ENCODE results near the gene APMAP.
"Not testable (repeated sequence)": the region's sequence is repeated elsewhere in the genome, so short reads cannot be mapped to it uniquely, and the experiment has no call there.

The APMAP gene

DNA sequence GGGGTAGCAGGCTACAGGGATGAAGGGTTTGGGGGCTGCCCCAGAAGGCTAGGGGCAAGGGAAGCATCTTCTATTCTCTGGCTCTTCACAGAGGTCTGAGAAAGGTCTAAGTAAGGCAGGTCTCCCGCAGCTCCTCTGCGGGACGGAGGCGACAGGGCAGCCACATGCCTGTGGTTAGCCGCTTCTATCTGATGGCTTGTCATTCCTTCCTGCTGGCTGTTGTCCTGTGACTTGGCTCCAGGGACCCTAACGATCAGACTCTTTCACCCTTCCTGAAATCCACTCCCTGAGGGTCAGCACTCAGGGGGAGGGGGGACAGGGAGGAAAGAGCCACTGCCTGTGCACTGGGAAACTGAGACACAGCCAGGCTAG is 42.8 kb downstream of the APMAP start:
- no peak for DNase-seq (ENCODE audit: extremely low read depth, low read depth)
- TF ChIP-seq, protein P1, sequence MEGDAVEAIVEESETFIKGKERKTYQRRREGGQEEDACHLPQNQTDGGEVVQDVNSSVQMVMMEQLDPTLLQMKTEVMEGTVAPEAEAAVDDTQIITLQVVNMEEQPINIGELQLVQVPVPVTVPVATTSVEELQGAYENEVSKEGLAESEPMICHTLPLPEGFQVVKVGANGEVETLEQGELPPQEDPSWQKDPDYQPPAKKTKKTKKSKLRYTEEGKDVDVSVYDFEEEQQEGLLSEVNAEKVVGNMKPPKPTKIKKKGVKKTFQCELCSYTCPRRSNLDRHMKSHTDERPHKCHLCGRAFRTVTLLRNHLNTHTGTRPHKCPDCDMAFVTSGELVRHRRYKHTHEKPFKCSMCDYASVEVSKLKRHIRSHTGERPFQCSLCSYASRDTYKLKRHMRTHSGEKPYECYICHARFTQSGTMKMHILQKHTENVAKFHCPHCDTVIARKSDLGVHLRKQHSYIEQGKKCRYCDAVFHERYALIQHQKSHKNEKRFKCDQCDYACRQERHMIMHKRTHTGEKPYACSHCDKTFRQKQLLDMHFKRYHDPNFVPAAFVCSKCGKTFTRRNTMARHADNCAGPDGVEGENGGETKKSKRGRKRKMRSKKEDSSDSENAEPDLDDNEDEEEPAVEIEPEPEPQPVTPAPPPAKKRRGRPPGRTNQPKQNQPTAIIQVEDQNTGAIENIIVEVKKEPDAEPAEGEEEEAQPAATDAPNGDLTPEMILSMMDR (IDR thresholded peaks at IDR 0.05; ENCODE audit: low read depth, low read length) = no peak

DNA sequence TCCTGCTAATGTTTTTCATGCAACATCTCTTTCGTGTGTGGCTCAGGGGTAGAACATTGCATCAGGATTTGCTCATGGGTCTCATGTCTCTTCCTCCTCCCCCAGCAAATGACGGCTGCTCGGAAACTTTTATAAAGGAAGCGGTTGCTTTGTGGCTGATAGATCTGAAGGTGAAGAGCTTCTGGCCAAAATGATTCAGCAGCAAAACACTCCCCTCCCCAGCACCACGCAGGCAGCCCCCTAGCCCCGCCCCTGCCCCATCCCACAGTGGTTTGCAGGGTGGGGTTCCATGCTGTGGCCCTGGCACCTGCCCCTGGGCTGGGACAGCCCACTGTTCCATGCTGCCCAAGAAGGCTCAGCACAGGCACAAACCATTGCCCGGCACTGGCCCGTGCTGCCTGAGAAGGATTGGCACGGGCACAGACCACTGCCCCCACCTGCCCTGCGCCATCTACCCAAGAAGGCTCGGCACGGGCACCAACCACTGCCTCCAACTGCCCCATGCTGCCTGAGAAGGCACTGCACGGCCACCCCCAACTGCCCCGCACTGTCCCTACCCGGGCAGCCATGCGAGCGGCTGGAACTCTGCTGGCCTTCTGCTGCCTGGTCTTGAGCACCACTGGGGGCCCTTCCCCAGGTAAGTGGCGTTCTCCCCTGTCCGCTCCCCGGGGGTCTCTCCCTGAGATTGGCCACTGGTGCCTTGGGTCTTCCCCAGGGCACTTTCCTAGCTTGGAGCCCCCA is 43.4 kb downstream of the APMAP start, which contains the start of gene CST7:
TSS of gene CST7 (plus strand) at position 331 of the 741 bp plus-strand sequence. CDS start at position 568, 237 bp downstream.
- DNase-seq (ENCODE audit: extremely low read depth, low read depth) = no peak
- TF ChIP-seq, protein P1 (IDR thresholded peaks at IDR 0.05; ENCODE audit: low read depth, low read length) = no peak

DNA sequence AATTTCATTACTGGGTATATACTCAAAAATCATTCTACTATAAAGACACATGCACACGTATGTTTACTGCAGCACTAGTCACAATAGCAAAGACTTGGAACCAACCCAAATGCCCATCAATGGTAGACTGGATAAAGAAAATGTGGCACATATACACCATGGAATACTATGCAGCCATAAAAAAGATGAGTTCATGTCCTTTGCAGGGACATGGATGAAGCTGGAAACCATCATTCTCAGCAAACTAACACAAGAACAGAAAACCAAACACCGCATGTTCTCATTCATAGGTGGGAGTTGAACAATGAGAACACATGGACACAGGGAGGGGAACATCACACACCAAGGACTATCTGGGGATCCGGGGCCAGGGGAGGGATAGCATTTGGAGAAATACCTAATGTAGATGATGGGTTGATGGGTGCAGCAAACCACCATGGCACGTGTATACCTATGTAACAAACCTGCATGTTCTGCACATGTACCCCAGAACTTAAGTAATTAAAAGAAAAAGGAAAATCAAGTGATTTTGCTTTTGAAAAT is 44.1 kb downstream of the APMAP start:
- DNase-seq (ENCODE audit: extremely low read depth, low read depth) = not testable (repeated sequence)

DNA sequence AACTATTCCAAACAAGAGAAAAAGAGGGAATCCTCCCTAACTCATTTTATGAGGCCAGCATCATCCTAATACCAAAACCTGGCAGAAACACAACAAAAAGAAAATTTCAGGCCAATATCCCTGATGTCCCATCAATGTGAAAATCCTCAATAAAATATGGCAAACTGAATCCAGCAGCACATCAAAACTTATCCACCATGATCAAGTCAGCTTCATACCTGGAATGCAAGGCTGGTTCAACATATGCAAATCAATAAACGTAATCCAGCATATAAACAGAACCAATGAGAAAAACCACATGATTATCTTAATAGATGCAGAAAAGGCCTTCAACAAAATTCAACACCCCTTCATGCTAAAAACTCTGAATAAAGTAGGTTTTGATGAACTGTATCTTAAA is 46.2 kb downstream of the APMAP start:
- not testable (repeated sequence) for DNase-seq (ENCODE audit: extremely low read depth, low read depth)

DNA sequence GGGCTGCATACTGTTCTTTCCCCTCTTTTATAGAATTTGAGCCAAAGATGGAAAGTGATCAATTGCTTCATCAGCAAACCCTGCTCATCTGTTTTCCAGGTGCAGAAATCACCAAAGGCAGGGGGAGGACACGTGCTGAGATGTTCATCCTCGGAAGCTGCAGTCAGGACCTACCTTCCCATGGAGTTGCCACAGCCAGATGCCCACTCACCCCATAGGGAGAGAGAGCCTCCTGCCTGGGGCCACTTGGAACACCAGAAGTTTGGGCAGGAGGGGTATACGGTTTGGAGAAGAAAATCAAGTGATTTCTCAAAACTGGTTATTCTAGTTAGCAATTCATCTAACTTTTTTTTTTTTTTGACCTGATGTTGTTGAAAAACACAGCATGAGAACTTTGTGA is 48.8 kb downstream of the APMAP start:
- TF ChIP-seq, protein P1 (IDR thresholded peaks at IDR 0.05; ENCODE audit: low read depth, low read length) = no peak
- DNase-seq (ENCODE audit: extremely low read depth, low read depth) = no peak

DNA sequence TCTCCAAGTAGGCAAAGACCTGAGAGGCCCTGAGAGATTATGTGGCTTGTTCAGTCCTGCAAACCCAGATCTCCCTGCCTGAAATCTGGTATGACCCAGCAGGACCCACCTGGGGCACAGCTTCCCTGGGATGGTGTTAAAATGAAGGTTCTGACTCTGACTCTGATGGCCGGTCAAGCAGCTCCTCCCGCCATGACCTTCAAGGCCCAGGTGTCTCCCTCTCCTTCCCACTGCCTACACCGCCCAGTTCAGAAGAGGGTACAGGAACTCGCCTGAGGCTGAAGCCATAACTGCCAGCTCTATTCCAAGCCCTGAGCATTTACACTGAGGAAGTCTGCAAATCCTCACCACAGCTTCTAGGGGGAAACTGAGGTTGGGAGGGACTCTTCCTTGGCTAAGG is 49.4 kb downstream of the APMAP start:
- DNase-seq (ENCODE audit: extremely low read depth, low read depth) = no peak
- TF ChIP-seq, protein P1 (IDR thresholded peaks at IDR 0.05; ENCODE audit: low read depth, low read length) = no peak

DNA sequence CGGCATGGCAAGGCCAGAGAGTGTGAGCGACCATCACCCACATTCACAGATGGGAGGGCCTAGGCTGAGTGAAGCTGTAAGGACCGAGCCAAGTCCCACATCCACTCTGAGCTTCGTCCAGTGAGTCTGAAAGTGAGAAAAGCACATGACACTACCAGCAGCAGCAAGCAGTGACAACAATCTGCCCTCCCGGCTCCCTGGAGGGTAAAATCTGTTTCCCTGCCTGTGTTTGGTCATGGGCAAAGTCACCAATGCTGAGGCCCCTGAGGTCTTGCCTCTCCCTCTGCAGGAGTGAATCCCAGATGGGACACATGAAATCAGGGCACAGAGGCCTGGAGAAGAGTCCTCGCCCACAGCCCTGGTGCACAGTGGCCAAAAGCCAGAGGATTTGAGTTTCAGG is 49.9 kb downstream of the APMAP start:
- no peak for DNase-seq (ENCODE audit: extremely low read depth, low read depth)
- TF ChIP-seq, protein P1 (IDR thresholded peaks at IDR 0.05; ENCODE audit: low read depth, low read length) = no peak

DNA sequence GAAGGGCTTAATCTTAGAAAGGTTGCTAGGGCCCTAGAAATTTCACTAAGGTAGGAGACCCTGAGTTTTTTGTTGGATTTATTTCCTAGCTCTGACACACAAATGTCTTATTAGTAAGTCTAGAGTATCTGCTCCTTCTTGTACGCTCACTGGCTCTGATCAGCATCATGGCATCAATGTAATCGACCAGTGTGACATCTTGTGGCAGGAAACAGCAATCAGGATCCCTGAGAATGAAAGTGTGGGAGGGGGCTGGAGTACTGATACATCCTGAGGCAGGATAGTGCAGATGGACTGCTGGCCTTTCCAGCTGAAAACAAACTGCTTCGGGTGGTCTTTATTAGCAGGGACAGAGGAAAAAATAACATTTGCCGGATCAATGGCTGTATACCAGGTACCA is 53.5 kb downstream of the APMAP start:
- TF ChIP-seq, protein P1 (IDR thresholded peaks at IDR 0.05; ENCODE audit: low read depth, low read length) = no peak
- DNase-seq (ENCODE audit: extremely low read depth, low read depth) = no peak

All from AG09319 (cell line).